Keratinocyte (primary cell): ENCODE measurements around the gene FGD4. TPM values are rescaled to one million over a fixed set of nuclear protein-coding genes. Genes with fewer than 3 reads are reported as not detected.

ENCODE experiments used
- DNase-seq: peaks from one replicate; pipeline ENCODE4 v3.0.0-alpha.2; 2011; ENCODE audit warnings: low read depth, missing footprints, low spot score
- FAIRE-seq: peaks from 2 replicates; lab custom pipeline; 2011; peaks lifted over from hg19 to GRCh38; lab: Jason Lieb, UNC
- H2AFZ ChIP-seq: 2 replicates; pipeline ENCODE4 v1.6.0; 2012; ENCODE audit warnings: low read length, control low read depth, inconsistent platforms; ENCODE audit not compliant: control insufficient read depth
- H3K27ac ChIP-seq: 2 replicates; pipeline ENCODE4 v1.5.1; 2011; ENCODE audit warnings: low read length; ENCODE audit not compliant: control insufficient read depth, insufficient read depth
- H3K27me3 ChIP-seq: 3 replicates; pipeline ENCODE4 v1.6.0; 2011; ENCODE audit warnings: low read length; ENCODE audit not compliant: control insufficient read depth, insufficient read depth; ENCODE audit errors: extremely low read depth
- H3K36me3 ChIP-seq, 2 experiments: 2 replicates in 1 of 2; 3 replicates in 1 of 2; pipeline ENCODE4 v1.5.1; 2011; ENCODE audit warnings: low read length in 2 of 2, mild to moderate bottlenecking in 1 of 2; ENCODE audit not compliant: control insufficient read depth in 2 of 2, insufficient read depth in 2 of 2; ENCODE audit errors: extremely low read depth in 1 of 2
- H3K4me1 ChIP-seq: 3 replicates; pipeline ENCODE4 v1.5.1; 2011; ENCODE audit warnings: low read length; ENCODE audit not compliant: control insufficient read depth, insufficient read depth; ENCODE audit errors: extremely low read depth
- H3K4me2 ChIP-seq: 3 replicates; pipeline ENCODE4 v1.6.0; 2011; ENCODE audit warnings: low read depth, low read length; ENCODE audit not compliant: control insufficient read depth, insufficient read depth; ENCODE audit errors: extremely low read depth
- H3K4me3 ChIP-seq, 3 experiments: fragments of 200-600 bp in 1 of 3; sonication (generic) in 1 of 3; 2 replicates in 2 of 3; 3 replicates in 1 of 3; pipeline ENCODE4 v1.5.1; 2011 to 2016; ENCODE audit warnings: low read length in 3 of 3, mild to moderate bottlenecking in 3 of 3, control low read depth in 2 of 3, inconsistent platforms in 1 of 3, low read depth in 1 of 3, mixed read lengths in 1 of 3, mixed run types in 1 of 3, moderate library complexity in 1 of 3; ENCODE audit not compliant: control insufficient read depth in 2 of 3, insufficient read depth in 2 of 3; ENCODE audit errors: extremely low read depth in 1 of 3
- H3K79me2 ChIP-seq: 2 replicates; pipeline ENCODE4 v1.6.0; 2012; ENCODE audit warnings: low read length; ENCODE audit not compliant: control insufficient read depth, insufficient read depth
- H3K9ac ChIP-seq: 3 replicates; pipeline ENCODE4 v1.6.0; 2011; ENCODE audit warnings: low read length; ENCODE audit not compliant: control insufficient read depth, insufficient read depth; ENCODE audit errors: extremely low read depth
- H3K9me1 ChIP-seq: 3 replicates; pipeline ENCODE4 v1.6.0; 2011; ENCODE audit warnings: low read length; ENCODE audit not compliant: control insufficient read depth, insufficient read depth; ENCODE audit errors: extremely low read depth
- H3K9me3 ChIP-seq: 2 replicates; pipeline ENCODE4 v1.5.1; 2012; ENCODE audit warnings: low read depth, low read length; ENCODE audit not compliant: control insufficient read depth
- H4K20me1 ChIP-seq: 3 replicates; pipeline ENCODE4 v1.6.0; 2011; ENCODE audit warnings: low read length; ENCODE audit not compliant: control insufficient read depth, insufficient read depth; ENCODE audit errors: extremely low read depth
- CTCF ChIP-seq, 3 experiments: IDR thresholded peaks in 1 of 3; conservative IDR thresholded peaks in 1 of 3; optimal IDR thresholded peaks in 1 of 3; 2 replicates in 2 of 3; 3 replicates in 1 of 3; pipeline versions ENCODE3 to v1.5.1; 2011; ENCODE audit warnings: low read length in 3 of 3, mild to moderate bottlenecking in 3 of 3, moderate library complexity in 2 of 3, control low read depth in 1 of 3, inconsistent platforms in 1 of 3; ENCODE audit not compliant: insufficient read depth in 2 of 3; ENCODE audit errors: extremely low read depth in 1 of 3
- EZH2 ChIP-seq: IDR thresholded peaks from one replicate; pipeline ENCODE4 v1.6.1; 2012; ENCODE audit warnings: inconsistent platforms, mild to moderate bottlenecking, low read length, moderate library complexity
- dilution Hi-C: fragments of 300-500 bp; cut with MboI; formaldehyde crosslinking; loops from one replicate; pipeline ENCODE4 v1.7.0; 2020; ENCODE audit warnings: low sequenced_read_pairs; ENCODE audit not compliant: extremely low pct_ligation_motif_present
- polyA plus RNA-seq, 5 experiments: library from polyadenylated mRNA; depleted of rRNA in 3 of 5; stranded (reverse) in 3 of 5; stranded (forward) in 1 of 5; unstranded in 1 of 5; fragments of >200 nt; gene quantifications; 1 replicate in 1 of 5; 2 replicates in 3 of 5; 3 replicates in 1 of 5; pipeline versions ENCODE4 v1.2.1 to v1.2.3, GENCODE V29; 2011 to 2012; ENCODE audit warnings: missing spikeins in 2 of 5, low read depth in 1 of 5, low replicate concordance in 1 of 5

FGD4 gene
- polyA plus RNA-seq, 1 donor (not counting 4 experiments of a cell fraction or from before 2014, with no cell fraction given), result 10.5 TPM

GRCh38 chr12:32544893-32545292, 145.5 kb downstream of the FGD4 start:
- Histone ChIP-seq H3K9me3 (no peaks in the 10 kb centered on the region), H3K79me2 (peaks cover 8% of the 10 kb centered on the region), H2AFZ (no peak overlapping the region), H3K36me3 (no peaks in the 10 kb centered on the region), H3K9me1 (peaks cover 5% of the 10 kb centered on the region), H3K9ac (no peak overlapping the region), H3K4me3 (no peak overlapping the region), H3K27me3 (no peaks in the 10 kb centered on the region), H3K4me2 (no peak overlapping the region), H3K4me1 (peaks cover 10% of the 10 kb centered on the region), H3K27ac (no peak overlapping the region), H4K20me1 (peaks cover 4% of the 10 kb centered on the region)
- dilution Hi-C loops, result no loop called here
- TF ChIP-seq EZH2, result no peak
- TF ChIP-seq CTCF (optimal IDR thresholded peaks at IDR 0.05 in 1 of 3, IDR thresholded peaks at IDR 0.05 in 1 of 3, conservative IDR thresholded peaks at IDR 0.05 in 1 of 3; ENCODE audit: extremely low read depth in 1 of 3, insufficient read depth in 2 of 3, low read length in 3 of 3), result no peak
- FAIRE-seq (no peak), DNase-seq (no peak)

DNA sequence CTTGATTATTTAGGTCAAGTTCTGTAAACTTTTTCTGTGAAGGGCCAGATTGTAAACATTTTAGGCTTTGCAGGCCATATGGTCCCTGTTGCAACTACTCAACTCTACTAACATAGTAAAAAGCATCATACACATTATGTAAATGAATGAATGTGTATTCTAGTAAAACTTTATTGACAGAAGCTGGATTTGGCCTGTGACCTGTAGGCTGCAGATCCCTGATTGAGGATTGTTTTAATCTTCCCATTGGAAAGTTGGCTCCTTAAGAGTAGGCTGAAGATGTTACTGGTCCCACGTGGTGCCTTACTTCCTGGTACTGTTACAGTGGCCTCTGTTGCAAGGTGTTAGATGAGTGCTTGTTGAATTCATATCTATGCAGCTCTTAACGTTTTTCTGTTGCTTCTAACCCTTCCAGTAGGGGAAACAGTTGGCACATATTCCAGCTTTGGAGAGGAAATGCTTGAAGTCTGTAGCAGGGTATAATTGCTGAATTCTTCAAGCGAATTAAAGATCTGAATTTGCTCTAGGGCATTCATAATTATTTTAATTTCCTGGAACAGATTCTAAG, 146.1 kb downstream of the FGD4 start:
- Histone ChIP-seq H3K4me1 (peaks cover 10% of the 10 kb centered on the region), H4K20me1 (peaks cover 4% of the 10 kb centered on the region), H3K4me3 (no peak overlapping the region), H3K27ac (no peak overlapping the region), H3K36me3 (no peaks in the 10 kb centered on the region), H2AFZ (no peak overlapping the region), H3K9me1 (peaks cover 5% of the 10 kb centered on the region), H3K79me2 (peaks cover 8% of the 10 kb centered on the region), H3K4me2 (no peak overlapping the region), H3K9ac (no peak overlapping the region), H3K27me3 (no peaks in the 10 kb centered on the region), H3K9me3 (no peaks in the 10 kb centered on the region)
- DNase-seq, result no peak
- dilution Hi-C loops, result no loop called here
- no peak for FAIRE-seq
- TF ChIP-seq EZH2 (no peak), CTCF (optimal IDR thresholded peaks at IDR 0.05 in 1 of 3, IDR thresholded peaks at IDR 0.05 in 1 of 3, conservative IDR thresholded peaks at IDR 0.05 in 1 of 3; ENCODE audit: extremely low read depth in 1 of 3, insufficient read depth in 2 of 3, low read length in 3 of 3) (no peak)
